ENCODE data around the gene MEF2C. TPM values are rescaled to one million over a fixed set of nuclear protein-coding genes. Genes with fewer than 3 reads are reported as not detected.
"Not testable (repeated sequence)": the region's sequence is repeated elsewhere in the genome, so short reads cannot be mapped to it uniquely, and the experiment has no call there.

Gene MEF2C
- total RNA-seq = under 1 TPM in 1 of 2 donors, not detected in 1; 0.77 TPM

- no peak for ATAC-seq (replicated peaks)
- peak within 1 kb of the TSS; percentile 74 for H3K4me3 Mint-ChIP-seq
Measured at GRCh38 chr5:88883059-88883835, at the start of gene MEF2C. Gene MEF2C (minus strand): TSS chr5:88883184. CDS start chr5:88823788, 59,396 bp downstream.

GRCh38 chr5:88932541-88932940 lies 49.6 kb upstream of the MEF2C start:
- H3K4me1 Mint-ChIP-seq = no peaks in the 10 kb centered on the region
- no peak overlapping the region for H3K4me3 Mint-ChIP-seq
- peaks cover 4% of the 10 kb centered on the region for H3K27me3 Mint-ChIP-seq
- no peaks in the 10 kb centered on the region for H3K9me3 Mint-ChIP-seq
- no peak for ATAC-seq (replicated peaks)
- no peak overlapping the region for H3K27ac Mint-ChIP-seq
- no peaks in the 10 kb centered on the region for H3K36me3 Mint-ChIP-seq (ENCODE audit: low read depth)

More at GRCh38 chr5:88883059-88883835, at the start of gene MEF2C:
- Mint-ChIP-seq H3K27ac (no peak within 1 kb of the TSS), H3K36me3 (ENCODE audit: low read depth) (no peaks in the 10 kb centered on the region), H3K4me1 (peaks cover 20% of the 10 kb centered on the region), H3K27me3 (peaks cover 51% of the 10 kb centered on the region), H3K9me3 (no peaks in the 10 kb centered on the region)

GRCh38 chr5:88930335-88930734 lies 47.4 kb upstream of the MEF2C start:
- Mint-ChIP-seq H3K27me3 (peaks cover 4% of the 10 kb centered on the region), H3K4me1 (no peaks in the 10 kb centered on the region), H3K36me3 (ENCODE audit: low read depth) (no peaks in the 10 kb centered on the region), H3K9me3 (no peaks in the 10 kb centered on the region), H3K27ac (no peak overlapping the region), H3K4me3 (no peak overlapping the region)
- no peak for ATAC-seq (replicated peaks)

- ATAC-seq (replicated peaks) = no peak
- no peak overlapping the region for H3K27ac Mint-ChIP-seq
- no peaks in the 10 kb centered on the region for H3K36me3 Mint-ChIP-seq (ENCODE audit: low read depth)
- H3K27me3 Mint-ChIP-seq = peaks cover 2% of the 10 kb centered on the region
- no peaks in the 10 kb centered on the region for H3K9me3 Mint-ChIP-seq
- H3K4me1 Mint-ChIP-seq = no peaks in the 10 kb centered on the region
- H3K4me3 Mint-ChIP-seq = no peak overlapping the region
Measured at GRCh38 chr5:88929385-88929784, 46.4 kb upstream of the MEF2C start.

GRCh38 chr5:88926774-88927173 lies 43.8 kb upstream of the MEF2C start:
- no peaks in the 10 kb centered on the region for H3K9me3 Mint-ChIP-seq
- ATAC-seq (replicated peaks) = no peak
- H3K27ac Mint-ChIP-seq = no peak overlapping the region
- no peak overlapping the region for H3K4me3 Mint-ChIP-seq
- H3K36me3 Mint-ChIP-seq (ENCODE audit: low read depth) = no peaks in the 10 kb centered on the region
- H3K27me3 Mint-ChIP-seq = no peaks in the 10 kb centered on the region
- H3K4me1 Mint-ChIP-seq = no peaks in the 10 kb centered on the region

GRCh38 chr5:88925692-88926490 lies 42.9 kb upstream of the MEF2C start:
- ATAC-seq (replicated peaks) = no peak
- H3K4me1 Mint-ChIP-seq = no peaks in the 10 kb centered on the region
- H3K27ac Mint-ChIP-seq = no peak overlapping the region

DNA sequence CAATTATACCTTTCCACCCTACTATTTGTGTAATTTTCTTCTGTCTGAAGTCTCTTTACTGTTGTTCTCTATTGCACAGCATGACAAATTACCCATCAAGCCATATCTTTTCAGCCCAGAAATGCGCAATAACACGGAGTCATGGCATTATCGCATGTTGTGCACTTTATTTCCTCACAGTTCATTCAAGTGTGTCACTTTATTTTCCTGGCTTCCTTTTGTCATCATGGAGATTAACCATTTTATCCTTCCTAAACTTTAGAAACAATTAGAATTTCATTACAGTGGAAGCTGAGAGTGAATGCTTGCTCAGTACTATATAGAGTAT lies 41.3 kb upstream of the MEF2C start:
- no peak for ATAC-seq (replicated peaks)
- no peaks in the 10 kb centered on the region for H3K9me3 Mint-ChIP-seq

More at GRCh38 chr5:88925692-88926490, 42.9 kb upstream of the MEF2C start:
- no peaks in the 10 kb centered on the region for H3K36me3 Mint-ChIP-seq (ENCODE audit: low read depth)
- no peaks in the 10 kb centered on the region for H3K9me3 Mint-ChIP-seq
- H3K27me3 Mint-ChIP-seq = no peaks in the 10 kb centered on the region
- H3K4me3 Mint-ChIP-seq = no peak overlapping the region

DNA sequence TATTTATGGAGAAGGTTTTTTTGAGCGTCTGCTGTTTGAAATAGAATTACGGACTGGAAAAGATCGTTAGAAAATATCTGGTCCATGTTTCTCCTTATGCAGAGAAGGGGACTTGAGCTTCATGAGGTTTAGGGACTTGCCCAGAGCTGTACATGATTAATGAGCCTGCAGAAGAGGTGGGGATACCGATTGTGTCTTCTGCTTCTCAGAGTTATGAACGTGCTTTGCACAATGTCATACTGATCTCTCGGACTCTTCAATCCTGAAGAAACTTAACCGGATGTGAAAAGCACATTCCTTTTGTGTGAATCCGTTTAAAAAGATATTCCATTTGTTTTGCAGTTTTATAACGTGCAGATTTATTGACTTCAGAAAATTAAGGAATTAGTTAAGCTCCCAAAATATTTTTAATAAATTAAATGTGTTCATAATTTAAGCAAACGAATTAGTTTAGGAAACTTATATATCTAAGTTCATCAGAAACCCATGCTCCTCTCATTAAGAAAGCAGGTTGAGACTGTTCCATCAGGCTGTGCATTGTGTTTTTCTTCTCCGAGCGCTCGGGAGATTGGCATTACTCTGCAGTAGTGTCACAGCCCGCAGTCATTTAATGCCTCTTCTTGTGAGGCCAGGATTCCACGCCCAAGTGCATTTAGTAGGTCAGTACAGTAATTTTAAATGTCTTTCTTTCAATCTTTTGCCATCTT lies 40.8 kb upstream of the MEF2C start:
- Mint-ChIP-seq H3K36me3 (ENCODE audit: low read depth) (no peaks in the 10 kb centered on the region), H3K4me1 (no peaks in the 10 kb centered on the region), H3K4me3 (no peak overlapping the region), H3K9me3 (no peaks in the 10 kb centered on the region), H3K27me3 (no peaks in the 10 kb centered on the region), H3K27ac (no peak overlapping the region)
- no peak for ATAC-seq (replicated peaks)

More for the DNA sequence above, 41.3 kb upstream of the MEF2C start:
- H3K4me1 Mint-ChIP-seq = no peaks in the 10 kb centered on the region
- H3K27ac Mint-ChIP-seq = no peak overlapping the region
- no peaks in the 10 kb centered on the region for H3K36me3 Mint-ChIP-seq (ENCODE audit: low read depth)
- no peaks in the 10 kb centered on the region for H3K27me3 Mint-ChIP-seq
- no peak overlapping the region for H3K4me3 Mint-ChIP-seq

- H3K4me1 Mint-ChIP-seq, H3K9me3 Mint-ChIP-seq, H3K4me3 Mint-ChIP-seq: not testable (repeated sequence)
Measured at GRCh38 chr5:88912743-88913142, 29.8 kb upstream of the MEF2C start.

DNA sequence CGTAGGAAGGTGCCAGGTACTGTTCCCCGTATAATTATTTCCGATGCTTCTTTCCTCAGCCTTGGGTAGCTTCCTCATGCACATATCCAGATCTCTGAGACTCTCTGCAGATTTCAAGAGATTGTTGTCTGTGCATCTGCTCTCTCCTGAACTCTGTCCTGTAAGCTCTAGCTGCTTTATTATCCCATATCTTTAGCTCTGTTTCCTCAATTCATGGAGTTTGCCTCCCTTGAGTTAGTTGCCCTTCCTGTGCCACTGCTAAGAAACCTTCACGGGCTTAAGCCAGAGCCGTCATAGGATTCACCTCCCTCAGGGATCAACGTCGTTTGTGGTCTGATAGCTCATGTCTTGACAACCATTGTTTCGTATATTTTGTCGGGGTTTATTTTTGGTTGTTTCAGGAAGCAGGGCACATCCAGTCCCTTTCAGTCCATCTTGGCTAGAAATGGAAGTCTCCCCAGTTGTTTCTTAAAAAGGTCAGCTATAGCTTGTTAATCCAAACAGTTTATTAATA lies 28.1 kb upstream of the MEF2C start:
- H3K9me3 Mint-ChIP-seq; H3K27ac Mint-ChIP-seq; ATAC-seq (replicated peaks); H3K36me3 Mint-ChIP-seq (ENCODE audit: low read depth); H3K27me3 Mint-ChIP-seq; H3K4me1 Mint-ChIP-seq; H3K4me3 Mint-ChIP-seq: not testable (repeated sequence)

More at GRCh38 chr5:88912743-88913142, 29.8 kb upstream of the MEF2C start:
- H3K27me3 Mint-ChIP-seq; H3K27ac Mint-ChIP-seq; H3K36me3 Mint-ChIP-seq (ENCODE audit: low read depth); ATAC-seq (replicated peaks): not testable (repeated sequence)

- H3K36me3 Mint-ChIP-seq (ENCODE audit: low read depth); H3K4me1 Mint-ChIP-seq; H3K27ac Mint-ChIP-seq; H3K27me3 Mint-ChIP-seq; ATAC-seq (replicated peaks); H3K9me3 Mint-ChIP-seq; H3K4me3 Mint-ChIP-seq: not testable (repeated sequence)
Measured at GRCh38 chr5:88904478-88904877, 21.5 kb upstream of the MEF2C start.

GRCh38 chr5:88903966-88904365 lies 21.0 kb upstream of the MEF2C start:
- not testable (repeated sequence) for H3K4me1 Mint-ChIP-seq; H3K9me3 Mint-ChIP-seq; H3K27ac Mint-ChIP-seq; ATAC-seq (replicated peaks); H3K36me3 Mint-ChIP-seq (ENCODE audit: low read depth); H3K4me3 Mint-ChIP-seq; H3K27me3 Mint-ChIP-seq

- H3K27ac Mint-ChIP-seq, H3K4me1 Mint-ChIP-seq: not testable (repeated sequence)
Measured at GRCh38 chr5:88901077-88901476, 18.1 kb upstream of the MEF2C start.

GRCh38 chr5:88899096-88899737 lies 16.2 kb upstream of the MEF2C start:
- no peaks in the 10 kb centered on the region for H3K9me3 Mint-ChIP-seq
- H3K36me3 Mint-ChIP-seq (ENCODE audit: low read depth) = no peaks in the 10 kb centered on the region
- H3K4me1 Mint-ChIP-seq = no peaks in the 10 kb centered on the region

More at GRCh38 chr5:88901077-88901476, 18.1 kb upstream of the MEF2C start:
- not testable (repeated sequence) for H3K9me3 Mint-ChIP-seq; H3K4me3 Mint-ChIP-seq; H3K27me3 Mint-ChIP-seq; H3K36me3 Mint-ChIP-seq (ENCODE audit: low read depth); ATAC-seq (replicated peaks)

More at GRCh38 chr5:88899096-88899737, 16.2 kb upstream of the MEF2C start:
- Mint-ChIP-seq H3K4me3 (no peak overlapping the region), H3K27ac (no peak overlapping the region), H3K27me3 (peaks cover 7% of the 10 kb centered on the region)
- no peak for ATAC-seq (replicated peaks)

Measured in activated T-helper 17 cell treated with anti-CD3 and anti-CD28 coated beads, Interleukin-2, amount 50 U/mL, for 72 hours (primary cell).